ENCODE data around the gene PLXNA4. TPM values are rescaled to one million over a fixed set of nuclear protein-coding genes. Genes with fewer than 3 reads are reported as not detected.

PLXNA4 gene
- total RNA-seq, 1 experiment from 2014 or later: 0.81 TPM

GRCh38 chr7:132575419-132575981, 770 bp downstream of the PLXNA4 start:
- H3K36me3 Mint-ChIP-seq: no peaks in the 10 kb centered on the region
- DNase-seq (ENCODE audit: low spot score): peak; percentile 45
- peaks cover 49% of the 10 kb centered on the region for H3K4me1 Mint-ChIP-seq
- no peak for TF ChIP-seq ZNF512 (CRISPR knock-in tag; IDR thresholded peaks at IDR 0.05; ENCODE audit: borderline replicate concordance)
- no peak for TF ChIP-seq ATF1 (CRISPR knock-in tag; IDR thresholded peaks at IDR 0.05)
- TF ChIP-seq, protein P1, sequence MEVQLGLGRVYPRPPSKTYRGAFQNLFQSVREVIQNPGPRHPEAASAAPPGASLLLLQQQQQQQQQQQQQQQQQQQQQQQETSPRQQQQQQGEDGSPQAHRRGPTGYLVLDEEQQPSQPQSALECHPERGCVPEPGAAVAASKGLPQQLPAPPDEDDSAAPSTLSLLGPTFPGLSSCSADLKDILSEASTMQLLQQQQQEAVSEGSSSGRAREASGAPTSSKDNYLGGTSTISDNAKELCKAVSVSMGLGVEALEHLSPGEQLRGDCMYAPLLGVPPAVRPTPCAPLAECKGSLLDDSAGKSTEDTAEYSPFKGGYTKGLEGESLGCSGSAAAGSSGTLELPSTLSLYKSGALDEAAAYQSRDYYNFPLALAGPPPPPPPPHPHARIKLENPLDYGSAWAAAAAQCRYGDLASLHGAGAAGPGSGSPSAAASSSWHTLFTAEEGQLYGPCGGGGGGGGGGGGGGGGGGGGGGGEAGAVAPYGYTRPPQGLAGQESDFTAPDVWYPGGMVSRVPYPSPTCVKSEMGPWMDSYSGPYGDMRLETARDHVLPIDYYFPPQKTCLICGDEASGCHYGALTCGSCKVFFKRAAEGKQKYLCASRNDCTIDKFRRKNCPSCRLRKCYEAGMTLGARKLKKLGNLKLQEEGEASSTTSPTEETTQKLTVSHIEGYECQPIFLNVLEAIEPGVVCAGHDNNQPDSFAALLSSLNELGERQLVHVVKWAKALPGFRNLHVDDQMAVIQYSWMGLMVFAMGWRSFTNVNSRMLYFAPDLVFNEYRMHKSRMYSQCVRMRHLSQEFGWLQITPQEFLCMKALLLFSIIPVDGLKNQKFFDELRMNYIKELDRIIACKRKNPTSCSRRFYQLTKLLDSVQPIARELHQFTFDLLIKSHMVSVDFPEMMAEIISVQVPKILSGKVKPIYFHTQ (CRISPR knock-in tag; IDR thresholded peaks at IDR 0.05): no peak
- peak; percentile 24; the same call in 1 of the 2 replicates for TF ChIP-seq TEAD1 (CRISPR knock-in tag; IDR thresholded peaks at IDR 0.05)
- TF ChIP-seq MAX (CRISPR knock-in tag; IDR thresholded peaks at IDR 0.05): 0 out of 2 replicates have a peak, but pooled peaks have one; percentile 46
- 0 out of 2 replicates have a peak, but pooled peaks have one; percentile 43 for TF ChIP-seq ARID4B (CRISPR knock-in tag; IDR thresholded peaks at IDR 0.05; ENCODE audit: borderline replicate concordance)
- TF ChIP-seq SMAD4 (CRISPR knock-in tag; IDR thresholded peaks at IDR 0.05): no peak
- TF ChIP-seq GTF2I (CRISPR knock-in tag; conservative IDR thresholded peaks at IDR 0.05): no peak
- 0 out of 2 replicates have a peak, but pooled peaks have one; percentile 20 for TF ChIP-seq FOXP1 (CRISPR knock-in tag; IDR thresholded peaks at IDR 0.05; ENCODE audit: borderline replicate concordance)
- TF ChIP-seq ZNF138 (CRISPR knock-in tag; conservative IDR thresholded peaks at IDR 0.05): no peak
- TF ChIP-seq, protein P2, sequence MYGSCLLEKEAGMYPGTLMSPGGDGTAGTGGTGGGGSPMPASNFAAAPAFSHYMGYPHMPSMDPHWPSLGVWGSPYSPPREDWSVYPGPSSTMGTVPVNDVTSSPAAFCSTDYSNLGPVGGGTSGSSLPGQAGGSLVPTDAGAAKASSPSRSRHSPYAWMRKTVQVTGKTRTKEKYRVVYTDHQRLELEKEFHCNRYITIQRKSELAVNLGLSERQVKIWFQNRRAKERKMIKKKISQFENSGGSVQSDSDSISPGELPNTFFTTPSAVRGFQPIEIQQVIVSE (CRISPR knock-in tag; IDR thresholded peaks at IDR 0.05; ENCODE audit: borderline replicate concordance): no peak
- no peak for TF ChIP-seq ERG (CRISPR knock-in tag; IDR thresholded peaks at IDR 0.05)
- no peak for TF ChIP-seq ETV6 (CRISPR knock-in tag; IDR thresholded peaks at IDR 0.05)
- TF ChIP-seq, protein P3, sequence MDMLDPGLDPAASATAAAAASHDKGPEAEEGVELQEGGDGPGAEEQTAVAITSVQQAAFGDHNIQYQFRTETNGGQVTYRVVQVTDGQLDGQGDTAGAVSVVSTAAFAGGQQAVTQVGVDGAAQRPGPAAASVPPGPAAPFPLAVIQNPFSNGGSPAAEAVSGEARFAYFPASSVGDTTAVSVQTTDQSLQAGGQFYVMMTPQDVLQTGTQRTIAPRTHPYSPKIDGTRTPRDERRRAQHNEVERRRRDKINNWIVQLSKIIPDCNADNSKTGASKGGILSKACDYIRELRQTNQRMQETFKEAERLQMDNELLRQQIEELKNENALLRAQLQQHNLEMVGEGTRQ (CRISPR knock-in tag; IDR thresholded peaks at IDR 0.05): peak; percentile 34; the same call in 1 of the 2 replicates
- no peak for TF ChIP-seq FOXJ3 (CRISPR knock-in tag; IDR thresholded peaks at IDR 0.05; ENCODE audit: borderline replicate concordance)
- TF ChIP-seq, protein P4, sequence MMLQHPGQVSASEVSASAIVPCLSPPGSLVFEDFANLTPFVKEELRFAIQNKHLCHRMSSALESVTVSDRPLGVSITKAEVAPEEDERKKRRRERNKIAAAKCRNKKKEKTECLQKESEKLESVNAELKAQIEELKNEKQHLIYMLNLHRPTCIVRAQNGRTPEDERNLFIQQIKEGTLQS (CRISPR knock-in tag; conservative IDR thresholded peaks at IDR 0.05): no peak
- H3K27ac Mint-ChIP-seq: no peak overlapping the region
- peak; percentile 13 for ATAC-seq
- H3K9me3 Mint-ChIP-seq: no peaks in the 10 kb centered on the region
- ChIA-PET CTCF (interaction anchor here (1.0 to 3.2 kb wide), 3 partner anchors 18 to 258 kb away, joined by 3 to 9 read pairs (median 6); no protein-coding TSS in a partner anchor), POLR2A (no interaction called here)
- peak overlapping the region; percentile 68 for H3K4me3 Mint-ChIP-seq
- H3K27me3 Mint-ChIP-seq (ENCODE audit: low read depth): peaks cover 92% of the 10 kb centered on the region

All from WTC11 (cell line).